HL-60/S4 treated with phorbol 12-myristate 13-acetate at 8.2 ng/mL for 4 days and 3 days (cell line): ENCODE results near the gene TM7SF3.
"Not testable (repeated sequence)": the region's sequence is repeated elsewhere in the genome, so short reads cannot be mapped to it uniquely, and the experiment has no call there.

ENCODE experiments used
- in situ Hi-C: fragments of 300-500 bp; cut with MboI; formaldehyde crosslinking; loops from 2 replicates; pipeline ENCODE4 v1.15.0; 2022; ENCODE audit warnings: low sequenced_read_pairs

Gene TM7SF3

GRCh38 chr12:26982866-26983265, 31.3 kb downstream of the TM7SF3 start:
- in situ Hi-C loops, result no loop called here

GRCh38 chr12:26979733-26980132, 34.5 kb downstream of the TM7SF3 start:
- in situ Hi-C loops, result no loop called here

- in situ Hi-C loops, result no loop called here
Observed at GRCh38 chr12:26978801-26979200, 35.4 kb downstream of the TM7SF3 start.

- in situ Hi-C loops, result no loop called here
Observed at GRCh38 chr12:26976687-26977086, 37.5 kb downstream of the TM7SF3 start.

- in situ Hi-C loops, result no loop called here
Observed at GRCh38 chr12:26971963-26972362, 42.2 kb downstream of the TM7SF3 start.

- in situ Hi-C loops, result no loop called here
Observed at GRCh38 chr12:26970136-26970535, 44.0 kb downstream of the TM7SF3 start.

GRCh38 chr12:26966842-26967241, 47.3 kb downstream of the TM7SF3 start:
- in situ Hi-C loops, result no loop called here

- in situ Hi-C loops, result no loop called here
Observed at GRCh38 chr12:26963413-26963812, 50.8 kb downstream of the TM7SF3 start.

GRCh38 chr12:26961803-26962202, 52.4 kb downstream of the TM7SF3 start:
- in situ Hi-C loops, result no loop called here

GRCh38 chr12:26961391-26961790, 52.8 kb downstream of the TM7SF3 start:
- in situ Hi-C loops, result not testable (repeated sequence)

GRCh38 chr12:26954027-26954426, 60.2 kb downstream of the TM7SF3 start:
- in situ Hi-C loops, result no loop called here

- in situ Hi-C loops, result no loop called here
Observed at GRCh38 chr12:26953447-26953846, 60.7 kb downstream of the TM7SF3 start.

GRCh38 chr12:26948309-26948708, 65.9 kb downstream of the TM7SF3 start:
- in situ Hi-C loops, result no loop called here

- in situ Hi-C loops, result no loop called here
Observed at GRCh38 chr12:26941215-26941594, 73.0 kb downstream of the TM7SF3 start.

- in situ Hi-C loops, result no loop called here
Observed at GRCh38 chr12:26940516-26941214, 73.5 kb downstream of the TM7SF3 start.

- in situ Hi-C loops, result no loop called here
Observed at GRCh38 chr12:26939953-26940352, 74.2 kb downstream of the TM7SF3 start.

GRCh38 chr12:26939192-26939832, 74.9 kb downstream of the TM7SF3 start:
- in situ Hi-C loops, result no loop called here

GRCh38 chr12:26938701-26939062, 75.5 kb downstream of the TM7SF3 start:
- in situ Hi-C loops, result no loop called here

GRCh38 chr12:26937863-26938700, 76.1 kb downstream of the TM7SF3 start, which contains the start of the genes FGFR1OP2 and INTS13:
Gene FGFR1OP2, plus strand, starts transcription at chr12:26938470. Its CDS starts 15,689 bp downstream, at chr12:26954159.
Gene INTS13, minus strand, starts transcription at chr12:26937981. Its CDS starts 1,178 bp downstream, at chr12:26936803.
- in situ Hi-C loops, result no loop called here

- in situ Hi-C loops, result no loop called here
Observed at GRCh38 chr12:26937443-26937862, 76.7 kb downstream of the TM7SF3 start.

- in situ Hi-C loops, result no loop called here
Observed at GRCh38 chr12:26936559-26937442, 77.4 kb downstream of the TM7SF3 start.
